ENCODE results near the gene EHD1. TPM values are rescaled to one million over a fixed set of nuclear protein-coding genes. Genes with fewer than 3 reads are reported as not detected.

The EHD1 gene
- total and polyA plus RNA-seq, 7 experiments from 2014 or later = 102 to 263 (median 141) TPM

DNA sequence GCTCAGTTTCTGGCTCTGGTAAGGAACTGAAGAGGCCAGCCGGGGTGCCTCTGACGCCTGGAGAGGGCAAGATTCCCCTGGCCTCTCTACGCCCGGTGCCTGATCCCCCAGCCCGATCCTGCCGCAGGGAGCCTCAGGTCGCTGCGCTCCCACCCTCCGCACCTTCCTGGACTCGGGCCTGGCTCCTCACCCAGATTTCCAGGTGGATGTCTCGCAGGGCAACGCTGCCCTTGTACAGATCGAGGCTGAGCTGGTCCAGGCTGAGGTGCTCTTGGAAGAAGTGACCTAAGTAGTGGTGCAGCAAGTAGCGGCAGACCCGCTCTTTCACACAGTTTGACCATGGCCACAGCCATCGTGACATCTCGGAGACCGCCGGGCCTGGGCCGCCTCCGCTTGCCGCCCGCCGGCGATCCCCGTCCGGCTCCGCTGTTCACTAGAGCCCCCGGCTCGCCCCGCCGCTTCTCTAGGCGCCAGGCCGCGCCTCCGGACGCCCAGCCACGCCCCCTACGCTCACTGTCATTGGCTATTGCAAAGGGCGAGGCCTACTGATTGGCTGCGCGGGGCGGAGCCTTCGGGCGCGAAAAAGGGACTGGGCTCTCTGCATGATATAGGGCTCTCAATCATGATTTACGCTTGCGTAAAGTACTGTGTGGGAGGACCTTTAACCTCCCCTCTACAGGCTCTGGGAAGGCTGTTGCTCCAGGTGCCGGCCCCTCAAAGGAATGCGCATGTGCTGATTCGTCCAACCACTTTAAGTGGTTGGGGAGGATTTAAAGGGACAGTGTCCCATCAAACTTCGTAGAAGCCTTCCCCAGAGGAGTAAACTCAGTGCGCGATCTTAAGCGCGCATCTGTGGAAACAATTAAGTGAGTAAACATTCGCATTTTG, 38.6 kb upstream of the EHD1 start, which contains the start of gene ATG2A:
Gene ATG2A (minus strand): TSS at position 435 of the 888 bp plus-strand sequence. CDS start 74 bp downstream, at position 361.
- intact Hi-C loops (cut with micrococcal nuclease) = loop anchor here (1.0 to 5.0 kb wide), 19 partner anchors 7 to 218 kb away; partner anchors contain the start of genes EHD1 (in 2 of the 2), PPP2R5B (in 2 of the 2), SF1 (in 2 of the 2) and SNX15 (in 2 of the 2)
- DNase-seq = peak; percentile 95 to 100 (median 99)
- Histone ChIP-seq H3K4me3 (ENCODE audit: low read length) (peak within 1 kb of the TSS; percentile 92), H3K27ac (ENCODE audit: low read depth, low read length) (peak within 1 kb of the TSS; percentile 83), H3K36me3 (ENCODE audit: control insufficient read depth in 2 of 3, insufficient read depth in 3 of 3, low read length in 3 of 3) (peaks cover 0 to 26% (median 5%) of the 10 kb centered on the region in 3 experiments), H3K4me1 (ENCODE audit: control insufficient read depth in 2 of 2, insufficient read depth in 2 of 2, low read length in 2 of 2) (peaks cover 18 to 22% of the 10 kb centered on the region in 2 donors), H3K27me3 (ENCODE audit: control insufficient read depth in 2 of 2, insufficient read depth in 2 of 2, low read length in 2 of 2) (no peaks in the 10 kb centered on the region), H3K9me3 (ENCODE audit: control insufficient read depth in 2 of 3, low read length in 3 of 3) (no peaks in the 10 kb centered on the region)
- peak; percentile 97 for ATAC-seq
- peaks cover 14 to 33% (median 25%) of the 10 kb centered on the region in 7 donors for H3K4me1 Mint-ChIP-seq
- peak within 1 kb of the TSS; percentile 81 to 99 (median 91) for H3K27ac Mint-ChIP-seq
- no peaks in the 10 kb centered on the region for H3K27me3 Mint-ChIP-seq
- CTCF ChIA-PET = interaction anchor here (0.7 to 0.9 kb wide), 2 partner anchors 142 to 201 kb away, joined by 3 read pairs; no protein-coding TSS in a partner anchor
- H3K9me3 Mint-ChIP-seq = no peaks in the 10 kb centered on the region
- peaks cover 0 to 3% (median 0%) of the 10 kb centered on the region in 5 donors for H3K36me3 Mint-ChIP-seq
- H3K4me3 Mint-ChIP-seq = peak within 1 kb of the TSS; percentile 88 to 98 (median 91)
- POLR2A ChIA-PET = interaction anchor here (0.6 to 3.1 kb wide), 7 partner anchors 7 to 205 kb away, joined by 3 to 17 read pairs (median 3); partner anchors contain the start of genes FAU, MRPL49, PPP2R5B and RASGRP2

DNA sequence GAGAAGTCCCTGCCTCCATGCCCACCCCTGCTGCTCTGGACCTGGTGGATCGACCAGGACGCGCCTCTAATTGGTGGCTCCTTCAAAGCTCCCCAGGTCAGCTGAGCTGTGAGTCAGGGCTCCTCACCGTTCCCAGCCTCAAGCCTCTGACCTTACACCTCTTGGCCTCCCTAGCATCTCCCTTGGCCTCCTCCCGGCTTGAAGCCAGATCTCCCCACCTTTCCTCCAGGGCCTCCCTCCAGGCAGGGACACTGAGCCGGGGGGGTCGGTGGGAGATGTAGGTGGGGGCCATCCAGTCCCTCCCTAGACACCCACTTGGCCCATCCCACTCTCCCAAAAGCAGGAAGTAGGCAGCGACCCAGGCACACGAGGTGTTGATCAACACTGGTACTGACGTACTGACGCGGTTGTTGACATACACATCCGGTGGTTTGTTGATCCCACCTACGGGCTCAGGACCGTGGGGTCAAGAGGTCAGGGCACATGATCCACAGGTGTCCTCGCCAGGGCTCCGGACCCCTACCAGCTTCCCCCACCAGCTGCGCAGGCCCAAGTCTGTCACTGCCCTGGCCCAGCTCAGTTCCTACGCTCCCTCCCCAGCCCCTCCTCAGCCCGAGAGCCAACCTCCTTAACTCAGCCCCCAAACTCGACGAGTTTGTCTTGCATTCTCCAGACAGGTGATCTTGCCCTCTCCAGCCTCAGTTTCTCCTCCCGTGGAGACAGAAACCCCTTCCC, 37.8 kb upstream of the EHD1 start:
- no peaks in the 10 kb centered on the region for H3K9me3 Mint-ChIP-seq
- H3K36me3 Mint-ChIP-seq = peaks cover 0 to 8% (median 6%) of the 10 kb centered on the region in 5 donors
- ChIA-PET CTCF (interaction anchor here (0.7 to 0.9 kb wide), 3 partner anchors 34 to 202 kb away, joined by 3 read pairs; no protein-coding TSS in a partner anchor), POLR2A (interaction anchor here (0.6 to 3.1 kb wide), 6 partner anchors 8 to 1061 kb away, joined by 3 to 17 read pairs (median 3); partner anchors contain the start of genes PPP2R5B and RASGRP2)
- peak; percentile 15 for ATAC-seq
- peak overlapping the region; percentile 81 to 99 (median 91) for H3K27ac Mint-ChIP-seq
- Histone ChIP-seq H3K27ac (ENCODE audit: low read depth, low read length) (peak overlapping the region; percentile 83), H3K4me3 (ENCODE audit: low read length) (peak overlapping the region; percentile 92), H3K9me3 (ENCODE audit: control insufficient read depth in 2 of 3, low read length in 3 of 3) (no peaks in the 10 kb centered on the region), H3K4me1 (ENCODE audit: control insufficient read depth in 2 of 2, insufficient read depth in 2 of 2, low read length in 2 of 2) (peaks cover 18 to 22% of the 10 kb centered on the region in 2 donors), H3K36me3 (ENCODE audit: control insufficient read depth in 2 of 3, insufficient read depth in 3 of 3, low read length in 3 of 3) (peaks cover 0 to 34% (median 10%) of the 10 kb centered on the region in 3 experiments), H3K27me3 (ENCODE audit: control insufficient read depth in 2 of 2, insufficient read depth in 2 of 2, low read length in 2 of 2) (no peaks in the 10 kb centered on the region)
- intact Hi-C loops (cut with micrococcal nuclease) = loop anchor here (1.0 to 5.0 kb wide), 5 partner anchors 8 to 181 kb away; partner anchors contain the start of genes PPP2R5B (in 2 of the 2), SAC3D1 (in 1 of the 2), SF1 (in 1 of the 2) and VPS51 (in 1 of the 2)
- no peaks in the 10 kb centered on the region for H3K27me3 Mint-ChIP-seq
- peak overlapping the region; percentile 88 to 98 (median 91) for H3K4me3 Mint-ChIP-seq
- peaks cover 14 to 33% (median 25%) of the 10 kb centered on the region in 7 donors for H3K4me1 Mint-ChIP-seq
- DNase-seq = peak in 6 of 9 donors; percentile 11 to 54 (median 26)

DNA sequence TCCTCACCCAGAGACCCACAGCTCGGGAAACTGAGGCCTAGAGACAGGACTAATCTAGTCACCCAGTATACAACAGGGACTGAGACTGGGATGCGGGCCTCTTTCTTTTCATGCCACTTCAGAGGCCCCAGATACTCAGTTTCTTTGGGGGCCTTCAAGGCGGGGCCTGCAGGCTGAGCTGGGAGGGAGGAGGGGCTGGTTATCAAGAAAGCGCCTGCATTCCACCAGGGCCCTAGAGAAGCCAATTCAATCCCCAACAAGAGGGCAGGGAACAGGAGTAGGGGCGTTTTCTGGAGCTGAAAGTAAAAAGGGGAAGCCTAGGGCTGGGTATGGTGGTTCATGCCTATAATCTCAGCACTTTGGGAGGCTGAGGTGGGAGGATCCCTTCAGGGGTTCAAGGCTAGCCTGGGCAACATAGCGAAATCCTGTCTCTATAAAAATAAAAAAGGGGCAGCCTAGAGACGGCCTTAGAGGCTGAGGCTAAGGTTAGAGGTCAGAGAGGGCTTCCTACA, 37.0 kb upstream of the EHD1 start:
- H3K4me1 ChIP-seq (ENCODE audit: control insufficient read depth in 2 of 2, insufficient read depth in 2 of 2, low read length in 2 of 2) = peaks cover 18 to 22% of the 10 kb centered on the region in 2 donors
- Mint-ChIP-seq H3K36me3 (peaks cover 0 to 11% (median 6%) of the 10 kb centered on the region in 5 donors), H3K27me3 (no peaks in the 10 kb centered on the region), H3K4me1 (peaks cover 14 to 33% (median 25%) of the 10 kb centered on the region in 7 donors), H3K27ac (peak overlapping the region in 8 of 9 donors; percentile 81 to 99 (median 90)), H3K4me3 (peak overlapping the region; percentile 88 to 98 (median 91)), H3K9me3 (no peaks in the 10 kb centered on the region)
- H3K27me3 ChIP-seq (ENCODE audit: control insufficient read depth in 2 of 2, insufficient read depth in 2 of 2, low read length in 2 of 2) = no peaks in the 10 kb centered on the region
- ChIA-PET POLR2A (interaction anchor here (0.5 to 3.1 kb wide), 6 partner anchors 9 to 203 kb away, joined by 3 to 17 read pairs (median 3); partner anchors contain the start of genes PPP2R5B and ZNHIT2), CTCF (interaction anchor here (0.7 kb wide), 1 partner anchor 33 kb away, joined by 3 read pairs; no protein-coding TSS in a partner anchor)
- DNase-seq = no peak
- no peaks in the 10 kb centered on the region for H3K9me3 ChIP-seq (ENCODE audit: control insufficient read depth in 2 of 3, low read length in 3 of 3)
- intact Hi-C loops (cut with micrococcal nuclease) = loop anchor here in 1 of 2 donors (5.0 kb wide), 1 partner anchor 182 kb away; the partner anchor contains the start of gene VPS51
- H3K36me3 ChIP-seq (ENCODE audit: control insufficient read depth in 2 of 3, insufficient read depth in 3 of 3, low read length in 3 of 3) = peaks cover 0 to 42% (median 15%) of the 10 kb centered on the region in 3 experiments
- H3K4me3 ChIP-seq (ENCODE audit: low read length) = no peak overlapping the region
- peak overlapping the region; percentile 83 for H3K27ac ChIP-seq (ENCODE audit: low read depth, low read length)
- ATAC-seq = no peak

DNA sequence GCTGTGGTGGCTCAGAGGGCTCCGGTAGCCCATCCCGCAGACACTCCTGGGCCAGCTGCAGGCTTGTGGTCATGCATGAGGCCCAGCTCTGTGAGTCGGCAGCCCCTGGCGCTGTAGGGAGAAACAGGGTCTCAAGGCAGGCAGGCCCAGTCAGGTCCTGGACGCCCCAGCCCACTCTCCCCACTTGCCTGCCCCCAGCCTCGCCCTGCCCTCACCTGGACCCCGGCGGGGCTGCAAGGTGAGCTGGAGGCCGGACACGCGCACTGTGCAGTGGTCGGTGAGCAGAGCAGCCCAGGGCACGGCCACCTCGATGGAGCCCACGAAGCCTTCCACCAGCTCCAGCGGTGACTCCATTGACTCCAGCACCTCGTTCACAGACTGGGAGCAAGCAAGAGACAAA, 35.7 kb upstream of the EHD1 start:
- ATAC-seq (no peak), DNase-seq (no peak)
- peaks cover 18 to 22% of the 10 kb centered on the region in 2 donors for H3K4me1 ChIP-seq (ENCODE audit: control insufficient read depth in 2 of 2, insufficient read depth in 2 of 2, low read length in 2 of 2)
- POLR2A ChIA-PET = interaction anchor here (1.4 to 3.1 kb wide), 2 partner anchors 10 to 204 kb away, joined by 3 to 17 read pairs; partner anchors contain the start of genes PPP2R5B and ZNHIT2
- H3K27me3 ChIP-seq (ENCODE audit: control insufficient read depth in 2 of 2, insufficient read depth in 2 of 2, low read length in 2 of 2) = no peaks in the 10 kb centered on the region
- CTCF ChIA-PET = interaction anchor here (0.6 kb wide), 1 partner anchor 33 kb away, joined by 3 read pairs; no protein-coding TSS in a partner anchor
- no peak overlapping the region for H3K27ac ChIP-seq (ENCODE audit: low read depth, low read length)
- Mint-ChIP-seq H3K9me3 (no peaks in the 10 kb centered on the region), H3K27me3 (no peaks in the 10 kb centered on the region), H3K36me3 (peaks cover 0 to 11% (median 6%) of the 10 kb centered on the region in 5 donors), H3K4me3 (peak overlapping the region in 6 of 10 donors; percentile 20 to 67 (median 42)), H3K4me1 (peaks cover 14 to 33% (median 25%) of the 10 kb centered on the region in 7 donors), H3K27ac (peak overlapping the region in 1 of 9 donors; percentile 38)
- no peaks in the 10 kb centered on the region for H3K9me3 ChIP-seq (ENCODE audit: control insufficient read depth in 2 of 3, low read length in 3 of 3)
- intact Hi-C loops (cut with micrococcal nuclease) = no loop called here
- peaks cover 0 to 55% (median 16%) of the 10 kb centered on the region in 3 experiments for H3K36me3 ChIP-seq (ENCODE audit: control insufficient read depth in 2 of 3, insufficient read depth in 3 of 3, low read length in 3 of 3)
- no peak overlapping the region for H3K4me3 ChIP-seq (ENCODE audit: low read length)

DNA sequence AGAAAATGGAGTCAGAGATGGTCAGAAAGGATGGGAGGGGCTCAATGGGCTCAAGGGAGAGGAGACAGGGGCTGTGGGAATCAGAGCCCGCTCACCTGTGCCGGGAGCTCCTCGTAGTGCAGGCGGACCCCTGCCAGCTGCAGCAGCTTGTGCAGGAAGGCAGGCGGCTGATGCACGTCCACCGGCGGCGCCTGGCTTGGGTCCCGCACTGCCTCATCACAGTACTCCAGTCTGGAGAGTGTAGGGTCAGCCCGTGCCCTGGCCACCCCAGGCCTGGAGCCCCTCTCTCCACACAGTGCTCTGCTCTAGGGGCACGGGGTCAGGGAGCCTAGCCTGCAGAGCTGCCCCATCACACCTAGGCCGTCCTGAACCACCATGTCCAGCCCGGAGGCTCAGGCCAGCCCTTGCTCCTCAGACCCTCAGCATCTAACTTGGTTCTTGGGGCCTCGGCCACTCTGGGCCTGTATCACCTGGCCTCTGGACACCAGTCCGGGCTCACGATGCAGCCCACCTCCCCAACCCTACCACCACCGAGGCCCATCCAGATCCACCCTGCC, 34.8 kb upstream of the EHD1 start:
- Mint-ChIP-seq H3K4me3 (no peak overlapping the region), H3K27me3 (no peaks in the 10 kb centered on the region), H3K4me1 (peaks cover 14 to 32% (median 25%) of the 10 kb centered on the region in 7 donors), H3K36me3 (peaks cover 0 to 12% (median 6%) of the 10 kb centered on the region in 5 donors), H3K9me3 (no peaks in the 10 kb centered on the region), H3K27ac (peak overlapping the region in 1 of 9 donors; percentile 26)
- Histone ChIP-seq H3K4me1 (ENCODE audit: control insufficient read depth in 2 of 2, insufficient read depth in 2 of 2, low read length in 2 of 2) (peaks cover 18 to 22% of the 10 kb centered on the region in 2 donors), H3K9me3 (ENCODE audit: control insufficient read depth in 2 of 3, low read length in 3 of 3) (no peaks in the 10 kb centered on the region), H3K27ac (ENCODE audit: low read depth, low read length) (no peak overlapping the region), H3K36me3 (ENCODE audit: control insufficient read depth in 2 of 3, insufficient read depth in 3 of 3, low read length in 3 of 3) (peaks cover 0 to 63% (median 16%) of the 10 kb centered on the region in 3 experiments), H3K27me3 (ENCODE audit: control insufficient read depth in 2 of 2, insufficient read depth in 2 of 2, low read length in 2 of 2) (no peaks in the 10 kb centered on the region), H3K4me3 (ENCODE audit: low read length) (no peak overlapping the region)
- intact Hi-C loops (cut with micrococcal nuclease) = no loop called here
- DNase-seq = no peak
- ChIA-PET CTCF (no interaction called here), POLR2A (interaction anchor here (1.7 kb wide), 1 partner anchor 11 kb away, joined by 5 read pairs; the partner anchor contains the start of gene PPP2R5B)
- no peak for ATAC-seq
